NCI-H1436 treated with DMSO at 0.1 percent for 48 hours (cell line): Measurements from ENCODE around the gene LINGO4.
"Not testable (repeated sequence)": the region's sequence is repeated elsewhere in the genome, so short reads cannot be mapped to it uniquely, and the experiment has no call there.

Experiments used
- DNase-seq: peaks from one replicate; lab custom pipeline; 2025; lab: John Stamatoyannopoulos, UW

LINGO4 gene

GRCh38 chr1:151782026-151782425 lies 23.2 kb downstream of the LINGO4 start:
- DNase-seq = not testable (repeated sequence)

- not testable (repeated sequence) for DNase-seq
Measured at GRCh38 chr1:151780736-151781135, 24.5 kb downstream of the LINGO4 start.

GRCh38 chr1:151779852-151780251 lies 25.4 kb downstream of the LINGO4 start:
- no peak for DNase-seq

GRCh38 chr1:151777317-151777716 lies 27.9 kb downstream of the LINGO4 start:
- DNase-seq = no peak

- DNase-seq = no peak
Measured at GRCh38 chr1:151776665-151777062, 28.6 kb downstream of the LINGO4 start.

- no peak for DNase-seq
Measured at GRCh38 chr1:151775894-151776664, 29.1 kb downstream of the LINGO4 start.

GRCh38 chr1:151774256-151774922 lies 30.8 kb downstream of the LINGO4 start:
- no peak for DNase-seq

- no peak for DNase-seq
Measured at GRCh38 chr1:151773702-151774101, 31.5 kb downstream of the LINGO4 start.

GRCh38 chr1:151769270-151769669 lies 35.9 kb downstream of the LINGO4 start:
- DNase-seq = not testable (repeated sequence)

GRCh38 chr1:151768351-151769066 lies 36.7 kb downstream of the LINGO4 start:
- not testable (repeated sequence) for DNase-seq

- no peak for DNase-seq
Measured at GRCh38 chr1:151763990-151764389, 41.2 kb downstream of the LINGO4 start.

- no peak for DNase-seq
Measured at GRCh38 chr1:151762941-151763921, 42.0 kb downstream of the LINGO4 start, which contains the start of gene MRPL9. MRPL9 (minus strand) TSS chr1:151763496; CDS start chr1:151763479, 17 bp downstream.

GRCh38 chr1:151760597-151761385 lies 44.4 kb downstream of the LINGO4 start:
- DNase-seq = no peak

GRCh38 chr1:151759241-151759640 lies 46.0 kb downstream of the LINGO4 start:
- DNase-seq = no peak

GRCh38 chr1:151756291-151756690 lies 48.9 kb downstream of the LINGO4 start:
- DNase-seq = no peak
